T-helper 2 cell treated with Interferon-gamma antibody and Interleukin-4, amounts not matched to agents 100 ng/mL and 5 ng/mL, for 36 hours (primary cell): Measurements from ENCODE around the gene TNS1. TPM values are rescaled to one million over a fixed set of nuclear protein-coding genes. Genes with fewer than 3 reads are reported as not detected.
"Not testable (repeated sequence)": the region's sequence is repeated elsewhere in the genome, so short reads cannot be mapped to it uniquely, and the experiment has no call there.

Experiments used
- intact Hi-C: fragments of 100-400 bp; cut with micrococcal nuclease; formaldehyde crosslinking; loops from one replicate; pipeline ENCODE4 v1.15.1; 2023
- total RNA-seq: library from RNA; stranded (reverse); gene quantifications from 2 replicates; pipeline ENCODE4 v1.2.3, GENCODE V29; 2022

TNS1 gene
- total RNA-seq, 1 donor from 2014 or later, result 0.18 TPM

DNA sequence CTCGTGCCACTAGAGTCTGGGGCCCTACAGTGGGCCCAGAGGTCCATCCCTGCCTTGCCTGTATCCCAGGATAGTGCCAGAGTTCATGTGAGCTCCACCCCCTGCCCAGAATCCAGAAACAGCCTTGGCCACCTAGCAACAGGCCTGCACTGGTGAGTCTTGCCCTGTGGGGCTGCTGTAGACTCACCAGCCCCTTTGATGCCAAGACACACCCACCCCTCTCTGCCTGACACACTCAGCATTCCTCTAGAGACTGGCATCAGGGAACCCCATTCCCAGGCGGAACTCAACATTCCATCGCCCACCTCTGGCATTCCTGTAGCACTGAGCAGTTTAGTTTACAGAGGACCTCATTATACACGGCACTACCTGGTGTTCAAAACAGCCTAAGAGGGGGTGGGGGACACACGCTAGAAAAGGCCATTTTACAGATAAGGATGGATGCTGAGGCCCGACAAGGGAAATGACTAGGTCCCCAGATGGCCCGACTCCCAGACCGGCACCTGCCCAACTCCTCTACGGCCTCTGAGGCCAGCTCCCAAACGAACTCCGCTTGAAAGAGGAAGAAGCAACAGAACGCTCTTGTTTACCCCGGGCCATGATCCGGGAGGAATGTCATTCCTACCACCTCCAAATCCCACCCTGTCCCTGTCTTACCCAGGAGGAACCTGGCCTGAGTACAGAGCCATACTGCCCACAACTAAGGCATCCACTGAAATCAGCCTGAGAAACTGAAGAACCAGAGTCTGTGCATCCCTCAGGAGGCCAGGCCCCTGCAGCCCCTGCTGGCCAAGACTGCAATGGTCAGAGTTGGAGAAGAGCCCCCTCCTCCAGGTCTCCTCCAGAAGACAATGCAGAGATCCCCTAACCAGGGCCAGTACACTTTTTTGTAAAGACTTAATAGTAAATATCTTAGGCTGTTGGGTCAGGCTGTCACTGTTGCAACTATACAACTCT is 180.2 kb downstream of the TNS1 start:
- intact Hi-C loops, result no loop called here

DNA sequence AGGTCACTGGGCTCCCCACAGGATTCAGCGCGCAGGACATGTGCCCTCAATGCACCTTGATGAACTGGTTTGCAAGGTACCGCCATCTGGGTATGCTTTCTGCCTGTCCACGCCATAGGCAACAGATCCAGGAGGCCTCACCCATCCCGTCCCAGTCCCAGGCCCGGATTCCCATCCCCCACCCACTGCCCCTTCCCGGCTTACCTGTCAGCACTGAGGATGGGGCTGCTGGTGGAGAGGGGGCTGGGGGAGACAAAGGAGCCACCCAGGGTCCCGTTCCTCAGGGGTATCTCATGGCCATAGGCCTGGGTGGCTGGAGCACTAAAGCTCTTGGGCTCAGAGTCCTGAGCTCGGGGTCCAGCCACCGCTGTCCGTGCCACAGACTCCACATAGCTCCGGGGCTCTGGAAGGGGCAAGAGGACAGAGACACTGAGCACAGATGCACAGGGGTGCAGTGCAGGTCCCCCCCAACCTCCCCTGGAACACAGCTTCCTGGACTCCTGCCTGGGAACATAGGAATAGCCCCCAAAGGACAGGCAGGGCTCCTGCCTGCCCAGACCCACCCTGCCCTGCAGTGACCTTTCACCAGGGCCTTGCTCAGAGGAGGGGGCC is 181.2 kb downstream of the TNS1 start:
- intact Hi-C loops, result no loop called here

DNA sequence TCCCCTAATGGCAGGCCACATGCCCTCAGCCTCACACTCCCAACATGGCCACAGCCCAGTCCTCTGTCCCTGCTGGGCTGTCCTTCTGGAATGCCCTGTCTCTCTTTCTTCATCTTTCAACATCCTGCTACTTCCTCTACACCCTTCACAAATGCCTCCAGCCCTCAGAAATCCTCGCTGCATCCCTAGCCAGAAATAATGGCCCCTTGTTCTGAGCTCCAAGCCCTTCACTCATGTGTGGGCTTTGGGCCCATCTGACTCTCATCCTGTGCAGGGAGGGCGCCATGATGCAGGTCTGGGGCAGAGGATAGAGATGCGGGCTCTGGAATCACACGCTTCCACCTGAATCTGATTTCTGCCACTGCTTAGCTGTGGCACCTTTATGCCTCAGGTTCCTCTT is 181.9 kb downstream of the TNS1 start:
- intact Hi-C loops, result no loop called here

DNA sequence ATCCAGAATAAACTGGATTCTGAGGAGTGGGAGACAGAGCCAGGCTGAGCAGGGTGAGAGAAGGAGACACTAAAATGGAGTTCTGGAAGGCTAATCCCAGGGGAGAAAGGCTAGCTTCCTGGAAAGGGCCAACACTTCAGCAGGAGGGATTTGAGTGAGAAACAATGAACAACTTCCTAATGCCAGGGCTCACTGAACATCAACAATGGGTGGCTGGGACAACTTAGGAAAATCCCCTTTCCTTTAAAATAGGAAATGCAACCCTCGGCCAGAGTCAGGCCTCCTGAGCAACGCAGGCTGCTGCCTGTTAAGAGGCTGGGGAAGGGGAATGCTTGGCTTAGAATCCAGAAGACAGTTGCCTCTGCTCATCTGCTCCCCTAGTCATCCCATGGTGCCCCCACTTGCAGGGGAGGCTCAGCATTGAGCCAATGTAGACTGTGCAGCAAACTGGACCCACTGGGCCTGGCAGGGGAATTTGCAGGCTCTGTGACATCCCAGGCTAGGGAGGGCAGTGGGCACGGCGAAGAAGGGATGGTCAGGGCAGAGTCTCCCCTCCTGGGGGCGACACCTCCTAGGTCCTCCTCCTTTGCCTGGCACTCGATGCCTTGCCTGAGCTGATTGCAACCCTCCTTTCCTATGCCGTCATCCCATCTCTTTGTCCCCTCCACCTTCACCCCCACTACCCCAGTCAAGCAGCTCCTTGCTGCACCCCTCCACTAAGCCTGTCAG is 182.5 kb downstream of the TNS1 start:
- intact Hi-C loops, result no loop called here

DNA sequence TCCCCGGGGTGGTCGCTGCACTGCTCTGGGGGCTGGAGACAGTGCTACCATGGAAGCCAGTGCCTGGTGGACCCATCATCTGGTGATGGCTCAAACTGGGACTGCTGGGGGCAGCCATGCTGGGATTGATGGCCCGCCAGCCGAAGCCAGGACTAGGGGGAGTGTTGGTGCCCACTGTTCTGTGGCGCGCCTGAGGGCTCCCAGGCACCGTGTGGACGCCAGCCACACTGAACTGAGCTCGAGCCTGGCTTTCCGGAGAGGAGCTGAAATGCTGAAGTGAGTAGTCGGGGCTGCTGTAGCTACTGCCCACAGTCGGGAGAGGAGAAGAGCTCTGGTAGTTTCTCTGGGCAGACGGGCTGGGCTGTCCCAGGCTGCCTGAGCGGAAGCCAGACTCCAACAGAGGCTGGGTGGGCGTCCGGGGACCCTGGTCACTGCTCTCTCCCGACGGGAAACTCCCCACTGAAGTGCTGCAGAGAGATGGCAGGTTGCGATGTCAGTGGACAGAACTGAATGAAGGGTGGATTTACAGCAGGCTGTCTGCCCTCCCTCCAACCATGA is 184.4 kb downstream of the TNS1 start:
- intact Hi-C loops, result no loop called here

DNA sequence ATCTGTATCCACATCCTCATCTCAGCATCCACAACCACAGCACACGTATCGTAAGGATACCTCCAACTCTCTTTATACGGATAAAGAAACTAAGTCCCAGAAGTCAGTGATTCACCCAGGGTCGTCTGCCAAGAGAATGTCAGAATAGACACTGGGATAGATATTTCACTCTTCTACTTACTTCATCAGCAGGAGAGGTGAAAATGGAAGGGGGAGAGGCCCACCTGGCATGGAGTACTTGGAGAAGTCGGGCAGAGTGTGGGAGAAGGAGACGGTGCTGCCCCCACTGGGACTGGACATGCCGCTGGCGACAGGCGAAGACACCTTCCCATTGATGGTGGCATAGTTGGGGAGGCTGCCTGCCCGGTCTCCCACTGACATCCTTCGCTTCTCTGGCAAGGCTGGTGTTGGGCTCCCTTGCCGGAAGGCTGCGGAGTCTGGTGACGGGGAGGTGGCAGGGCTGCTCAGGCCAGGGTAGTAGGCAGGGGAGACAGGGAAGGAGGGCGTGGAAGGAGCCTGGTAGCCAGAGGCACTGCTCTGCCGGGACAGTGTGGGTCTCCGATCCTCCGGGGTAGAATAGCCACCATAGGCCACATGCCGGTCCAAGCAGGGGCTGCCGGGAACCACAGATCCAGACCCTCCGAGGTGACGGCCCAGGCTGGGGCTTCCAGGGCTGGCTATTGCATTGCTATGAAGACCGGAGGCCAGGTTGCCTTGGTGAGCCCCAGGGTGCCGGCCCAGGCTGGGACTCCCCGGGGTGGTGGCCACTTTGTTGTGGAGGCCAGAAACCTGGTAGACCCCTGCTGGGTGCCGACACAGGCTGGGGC is 185.1 kb downstream of the TNS1 start:
- intact Hi-C loops, result no loop called here

DNA sequence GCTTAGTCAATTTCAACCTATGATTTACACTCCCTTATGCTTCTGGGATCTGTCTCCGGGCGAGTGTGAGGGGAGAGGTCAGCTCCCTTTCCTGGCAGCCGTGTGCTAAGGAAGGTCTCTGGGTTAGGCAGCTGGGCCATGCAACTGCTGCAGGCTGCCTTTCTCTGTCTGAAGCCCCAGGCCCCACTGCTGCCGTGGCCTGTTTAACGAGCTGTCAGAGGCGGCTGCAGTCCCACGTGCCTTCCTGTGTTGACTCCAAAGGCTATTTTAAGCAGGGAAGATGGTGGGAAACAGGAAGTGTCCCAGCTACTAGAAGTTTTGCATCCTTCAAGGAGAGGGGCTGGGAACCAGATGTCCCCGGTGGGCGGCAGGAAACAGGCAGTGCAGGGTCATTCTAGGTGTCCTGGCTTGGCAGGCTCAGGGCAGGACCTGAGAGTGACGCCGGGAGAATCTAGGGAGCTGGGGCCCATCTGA is 186.4 kb downstream of the TNS1 start:
- intact Hi-C loops, result no loop called here

DNA sequence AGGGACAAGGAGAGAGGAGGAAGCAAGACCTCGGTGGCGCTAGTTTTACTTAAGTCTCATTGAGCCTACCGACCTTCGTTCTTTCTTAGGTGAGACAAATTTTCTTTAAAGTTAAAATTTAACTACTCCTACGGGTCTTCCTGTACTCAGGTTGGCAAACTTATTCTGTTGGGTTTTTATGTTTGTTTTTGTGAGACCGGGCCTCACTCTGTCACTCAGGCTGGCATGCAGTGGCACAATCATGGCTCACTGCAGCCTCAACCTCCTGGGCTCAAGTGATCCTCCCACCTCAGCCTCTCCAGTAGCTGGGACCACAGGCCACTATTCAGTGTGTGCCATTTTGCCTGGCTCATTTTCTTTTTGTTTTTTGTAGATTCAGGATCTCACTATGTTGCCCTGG is 189.0 kb downstream of the TNS1 start:
- intact Hi-C loops, result no loop called here

DNA sequence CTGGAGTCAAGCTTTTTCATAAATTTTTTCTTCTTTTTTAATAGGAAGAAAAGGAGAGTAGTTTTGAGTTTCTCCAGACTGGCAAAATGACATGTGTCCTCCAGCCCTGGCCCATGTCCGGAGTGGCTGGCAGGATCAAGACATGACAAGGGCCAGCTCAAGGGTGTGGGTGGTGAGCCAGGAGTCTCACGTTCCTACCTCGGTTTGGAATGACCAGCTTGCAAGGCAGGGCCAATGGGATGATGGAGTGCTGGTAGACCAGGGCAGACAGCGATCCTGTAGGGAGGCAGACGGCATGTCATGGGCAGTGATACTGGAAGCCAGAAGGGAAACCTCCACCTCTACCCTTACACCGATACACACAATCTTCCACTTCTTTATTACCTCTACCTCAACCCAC is 190.6 kb downstream of the TNS1 start:
- intact Hi-C loops, result no loop called here

DNA sequence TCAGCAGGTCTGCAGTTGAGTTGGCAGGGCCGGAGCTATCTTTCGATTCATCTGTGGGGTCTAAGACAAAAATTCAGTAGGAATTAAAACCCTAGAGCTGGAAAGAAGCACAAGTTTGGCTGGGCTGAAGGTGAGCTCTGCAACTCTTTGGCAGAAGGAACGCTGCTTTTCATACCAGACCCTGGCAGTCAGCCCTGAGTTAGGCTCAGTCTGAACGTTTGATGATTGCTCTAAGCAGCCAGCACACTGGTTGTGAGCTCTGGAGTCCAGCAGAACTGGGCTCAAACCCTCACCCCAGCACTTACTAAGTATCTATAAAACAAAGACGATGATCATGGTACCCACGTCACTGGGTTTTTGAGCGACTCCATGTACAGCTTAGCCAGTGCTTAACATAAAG is 192.5 kb downstream of the TNS1 start:
- intact Hi-C loops, result no loop called here

DNA sequence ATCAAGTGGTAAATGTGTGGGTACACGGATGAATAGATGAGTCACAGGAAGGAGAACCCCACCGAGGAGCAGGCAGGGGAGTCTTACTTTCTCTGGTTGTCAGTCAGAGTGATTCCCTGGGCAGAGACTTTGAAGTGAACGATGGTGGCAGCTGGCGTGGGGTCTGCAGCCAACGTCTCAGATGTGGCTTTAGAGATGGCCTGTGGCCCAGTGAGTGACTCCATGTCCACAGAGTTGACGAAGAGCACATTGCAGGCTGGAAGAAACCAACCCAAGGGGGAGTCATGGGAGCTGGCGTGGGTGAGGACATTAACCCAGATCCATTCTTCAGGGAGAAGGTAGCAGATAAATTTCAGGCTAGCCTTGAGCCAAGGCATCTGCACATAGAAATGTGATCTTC is 193.1 kb downstream of the TNS1 start:
- intact Hi-C loops, result no loop called here

DNA sequence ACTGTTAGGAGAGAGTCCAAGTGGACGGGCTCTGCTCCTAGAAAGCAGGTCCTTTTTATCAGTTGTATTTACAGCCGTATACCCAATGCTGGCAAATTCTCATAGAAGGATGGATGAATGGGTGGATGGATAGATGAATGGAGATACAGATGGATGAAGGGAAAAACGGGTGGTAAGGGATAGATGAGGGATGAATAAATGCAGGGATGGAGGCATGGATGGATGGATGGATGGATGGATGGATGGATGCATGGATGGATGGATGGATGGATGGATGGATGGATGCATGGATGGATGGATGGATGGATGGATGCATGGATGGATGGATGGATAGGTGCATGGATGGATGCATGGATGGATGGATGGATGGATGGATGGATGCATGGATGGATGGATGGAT is 193.8 kb downstream of the TNS1 start:
- intact Hi-C loops, result not testable (repeated sequence)

DNA sequence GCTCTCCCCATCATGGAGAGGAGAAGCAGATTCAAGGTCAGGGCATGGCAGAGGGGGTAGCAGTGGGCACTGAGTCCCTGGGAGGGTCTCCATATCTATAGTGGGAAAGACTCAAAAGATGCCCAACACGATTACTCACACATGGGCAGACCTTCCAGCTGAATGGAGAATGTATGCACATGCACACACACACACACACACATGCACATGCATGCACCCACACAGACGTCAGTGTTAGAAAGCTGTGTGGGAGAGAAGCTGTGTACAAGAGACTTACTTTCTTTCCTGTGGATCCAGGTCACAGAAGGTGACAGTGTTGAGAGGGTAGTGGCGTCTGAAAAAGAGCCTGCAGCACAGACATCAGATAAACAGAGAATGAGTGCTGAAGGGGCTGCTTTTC is 194.5 kb downstream of the TNS1 start:
- intact Hi-C loops, result no loop called here

DNA sequence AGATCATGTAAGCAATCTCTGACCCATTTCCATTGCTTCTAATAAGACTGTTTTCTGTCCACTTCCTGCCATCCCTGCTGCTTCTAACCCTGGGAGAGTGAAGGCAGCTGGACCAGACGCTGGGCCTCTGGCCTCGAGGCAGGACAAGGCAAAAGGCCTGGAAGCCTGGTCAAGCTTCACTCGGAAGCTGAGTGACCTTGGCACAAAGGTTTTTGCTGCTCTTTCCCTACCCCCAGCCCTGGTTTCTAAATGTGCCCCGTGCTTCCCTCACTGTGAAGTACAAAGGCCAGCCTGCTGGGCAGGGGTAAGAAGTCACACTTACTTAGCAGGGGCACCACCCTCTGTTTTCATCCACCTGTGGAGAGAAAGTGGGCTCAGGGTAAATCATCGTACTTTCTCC is 195.0 kb downstream of the TNS1 start:
- intact Hi-C loops, result no loop called here

DNA sequence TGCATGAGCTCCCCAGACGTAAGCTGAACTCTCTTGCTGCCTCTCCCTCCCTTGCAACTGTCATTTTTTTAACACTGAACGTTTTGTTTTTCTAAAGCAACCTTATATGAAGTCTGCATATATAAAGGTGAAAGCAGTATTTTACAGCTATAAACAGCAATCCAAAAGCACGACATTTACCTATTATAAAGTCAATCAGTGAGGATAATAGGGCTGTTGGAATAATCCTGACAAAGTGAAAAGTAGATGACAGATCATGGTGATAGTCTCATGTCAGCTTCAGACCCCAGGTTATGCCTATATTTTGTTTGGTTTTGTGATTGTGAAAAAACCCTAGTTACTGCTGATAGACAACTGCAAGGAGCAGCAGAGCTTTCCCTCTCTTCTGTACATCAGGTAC is 195.8 kb downstream of the TNS1 start:
- intact Hi-C loops, result no loop called here

DNA sequence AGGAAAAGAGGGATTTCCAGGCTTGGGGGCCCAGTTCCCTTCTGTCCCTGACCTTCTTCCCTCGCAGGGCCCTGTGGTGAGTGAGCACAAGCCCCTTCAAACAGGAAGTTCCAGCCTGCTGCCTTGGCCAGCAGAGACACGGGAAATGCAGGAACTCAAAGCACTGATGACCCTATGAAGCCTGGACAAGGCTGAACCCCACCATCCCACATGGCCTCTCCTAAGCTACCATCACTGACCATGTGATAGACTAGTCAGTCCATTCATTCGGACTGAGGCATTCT is 196.4 kb downstream of the TNS1 start:
- intact Hi-C loops, result no loop called here

DNA sequence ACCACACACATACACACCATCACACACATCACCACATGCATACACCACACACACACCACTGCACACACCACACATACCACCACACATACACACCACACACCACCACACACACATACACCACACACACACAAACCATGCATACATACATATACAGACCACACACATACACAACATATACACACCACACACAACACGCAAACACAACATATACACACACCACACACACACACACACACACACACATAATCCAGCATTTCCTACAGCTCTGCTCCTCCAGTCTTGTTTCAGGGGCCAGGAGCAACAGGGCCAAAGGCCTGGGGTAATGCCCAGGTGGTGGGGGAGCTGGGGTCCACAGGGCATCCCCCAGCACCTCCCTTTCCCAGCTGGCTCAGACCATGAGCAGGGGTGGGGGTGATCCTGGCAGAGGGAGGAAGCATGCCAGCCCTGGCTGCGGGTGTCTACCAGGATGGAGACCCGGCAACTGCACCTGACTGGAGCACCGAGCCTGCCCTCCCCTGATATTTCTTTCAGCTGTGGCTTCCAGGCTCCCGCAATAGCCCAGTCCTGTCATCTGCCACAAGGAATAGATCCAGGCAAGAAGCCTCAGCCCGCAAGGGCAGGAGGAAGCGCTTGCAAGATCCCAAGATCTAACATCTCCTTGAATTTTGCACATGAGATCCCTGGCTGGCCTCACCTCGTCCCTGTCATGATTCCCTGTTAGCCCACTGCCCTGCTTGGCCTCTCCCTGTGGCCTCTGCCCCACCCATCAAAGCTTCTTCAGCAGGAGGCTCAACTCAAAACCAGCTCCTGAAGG is 196.9 kb downstream of the TNS1 start:
- intact Hi-C loops, result no loop called here

DNA sequence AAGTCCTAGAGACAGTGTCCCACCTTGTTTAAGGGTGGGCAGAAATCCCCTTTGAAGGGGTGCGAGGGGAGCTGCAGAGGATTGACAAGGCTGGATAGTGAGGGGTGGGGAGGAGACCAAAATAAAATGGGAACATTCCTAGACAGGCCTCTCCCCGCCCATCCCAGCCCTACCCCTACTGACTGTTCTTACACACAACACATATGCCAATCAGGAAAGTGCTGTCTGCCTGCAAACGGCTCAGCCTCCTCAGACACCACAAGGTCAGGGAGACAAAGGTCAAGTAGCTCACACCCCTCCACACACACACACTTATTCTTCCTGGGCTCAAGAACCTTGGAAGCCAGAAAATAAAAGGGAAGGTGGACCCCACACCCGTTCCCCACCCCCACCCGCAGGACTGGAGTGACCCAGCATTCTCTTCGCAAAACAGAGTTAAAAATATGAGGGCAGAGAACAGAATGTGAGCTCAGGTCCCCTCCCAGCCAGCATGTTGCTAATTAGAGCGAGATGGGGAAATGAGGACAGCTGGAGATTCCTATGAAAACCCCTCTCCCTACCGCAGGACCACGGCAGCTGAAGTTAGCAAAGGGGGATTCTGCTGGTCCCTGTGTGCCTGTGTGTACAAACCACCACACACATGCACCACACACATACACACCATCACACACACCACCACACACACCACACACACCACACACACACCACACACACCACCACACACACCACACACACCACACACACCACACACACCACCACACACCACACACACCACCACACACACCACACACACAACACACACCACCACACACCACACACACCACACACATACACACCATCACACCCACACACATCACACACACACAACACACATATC is 197.8 kb downstream of the TNS1 start:
- intact Hi-C loops, result no loop called here

DNA sequence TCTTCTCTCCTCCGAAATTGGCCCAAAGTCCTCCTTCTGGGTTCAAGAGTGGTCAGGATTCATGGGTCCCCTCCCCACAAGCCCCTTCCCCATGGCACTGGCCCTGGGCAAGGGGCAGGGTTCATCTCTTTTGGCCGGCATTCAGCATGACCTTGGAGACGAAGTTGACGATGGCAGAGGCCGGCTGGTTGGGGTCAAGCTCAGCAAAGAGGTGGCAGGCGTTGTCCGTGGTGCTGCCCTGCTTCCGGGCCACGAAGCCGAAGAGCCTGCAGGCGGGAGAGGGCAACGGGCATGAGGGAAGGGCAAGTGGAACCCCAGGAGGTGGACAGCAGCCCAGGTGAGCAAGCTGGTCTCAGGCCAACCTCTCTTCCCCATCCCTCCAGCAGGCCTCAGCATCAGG is 198.5 kb downstream of the TNS1 start:
- intact Hi-C loops, result no loop called here

DNA sequence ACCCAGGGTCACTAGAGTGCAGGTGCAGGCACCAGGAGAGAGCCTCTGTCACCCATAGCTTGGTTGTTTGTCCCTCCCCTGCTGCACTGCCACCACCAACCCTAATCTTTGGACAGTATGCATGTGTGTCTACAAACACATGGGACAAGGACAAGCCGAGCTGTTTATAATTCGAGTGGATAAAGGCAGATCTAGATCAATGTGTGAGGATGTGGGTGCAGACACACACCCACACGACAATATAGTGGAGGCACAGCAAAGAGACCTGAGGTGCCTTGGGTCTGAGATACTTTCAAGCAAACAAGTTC is 199.2 kb downstream of the TNS1 start:
- intact Hi-C loops, result no loop called here
